Type B pancreatic cell (in vitro differentiated cells): ENCODE data around the gene PACRG. TPM values are rescaled to one million over a fixed set of nuclear protein-coding genes. Genes with fewer than 3 reads are reported as not detected.

Source experiments
- DNase-seq: peaks from one replicate; pipeline ENCODE4 v3.0.0; 2021; ENCODE audit warnings: mixed read lengths; ENCODE audit not compliant: unreplicated experiment; ENCODE audit errors: extremely low spot score
- H3K27ac Mint-ChIP-seq: 2 replicates; pipeline ENCODE4 v1.8.0; 2021; ENCODE audit warnings: mild to moderate bottlenecking, mixed read lengths
- H3K27me3 Mint-ChIP-seq: 2 replicates; pipeline ENCODE4 v1.8.0; 2021; ENCODE audit warnings: mixed read lengths
- H3K36me3 Mint-ChIP-seq: 2 replicates; pipeline ENCODE4 v1.8.0; 2021; ENCODE audit warnings: mixed read lengths
- H3K4me1 Mint-ChIP-seq: one replicate; pipeline ENCODE4 v1.8.0; 2021; ENCODE audit warnings: mixed read lengths; ENCODE audit not compliant: unreplicated experiment
- H3K4me3 Mint-ChIP-seq: 2 replicates; pipeline ENCODE4 v1.8.0; 2021; ENCODE audit warnings: mild to moderate bottlenecking, mixed read lengths
- H3K9me3 Mint-ChIP-seq: 2 replicates; pipeline ENCODE4 v1.8.0; 2021; ENCODE audit warnings: mixed read lengths
- CTCF ChIP-seq: fragments of 200-600 bp; sonication (generic); conservative IDR thresholded peaks from 2 replicates; pipeline ENCODE4 v1.5.0; 2021; ENCODE audit warnings: antibody characterized with exemption, mild to moderate bottlenecking
- total RNA-seq: library from RNA; stranded (reverse); gene quantifications from 2 replicates; pipeline ENCODE4 v1.2.1, GENCODE V29; 2021; ENCODE audit warnings: low replicate concordance

PACRG gene
- total RNA-seq, 1 donor from 2014 or later = 5.6 TPM

GRCh38 chr6:163099621-163100171, 371.9 kb downstream of the PACRG start:
- Mint-ChIP-seq H3K36me3 (no peaks in the 10 kb centered on the region), H3K4me1 (no peaks in the 10 kb centered on the region), H3K27me3 (no peaks in the 10 kb centered on the region), H3K27ac (no peak overlapping the region), H3K9me3 (peaks cover 7% of the 10 kb centered on the region), H3K4me3 (no peak overlapping the region)
- DNase-seq = no peak
- TF ChIP-seq CTCF = no peak

GRCh38 chr6:163100259-163100658, 372.5 kb downstream of the PACRG start:
- no peak for DNase-seq
- H3K27ac Mint-ChIP-seq = no peak overlapping the region
- H3K4me3 Mint-ChIP-seq = no peak overlapping the region
- H3K9me3 Mint-ChIP-seq = peaks cover 7% of the 10 kb centered on the region
- H3K27me3 Mint-ChIP-seq = no peaks in the 10 kb centered on the region
- no peaks in the 10 kb centered on the region for H3K4me1 Mint-ChIP-seq
- H3K36me3 Mint-ChIP-seq = no peaks in the 10 kb centered on the region
- no peak for TF ChIP-seq CTCF

GRCh38 chr6:163113358-163113962, 385.7 kb downstream of the PACRG start:
- no peak for DNase-seq
- Mint-ChIP-seq H3K4me3 (no peak overlapping the region), H3K9me3 (peaks cover 17% of the 10 kb centered on the region), H3K4me1 (no peaks in the 10 kb centered on the region), H3K36me3 (no peaks in the 10 kb centered on the region), H3K27ac (no peak overlapping the region), H3K27me3 (peaks cover 3% of the 10 kb centered on the region)
- no peak for TF ChIP-seq CTCF

DNA sequence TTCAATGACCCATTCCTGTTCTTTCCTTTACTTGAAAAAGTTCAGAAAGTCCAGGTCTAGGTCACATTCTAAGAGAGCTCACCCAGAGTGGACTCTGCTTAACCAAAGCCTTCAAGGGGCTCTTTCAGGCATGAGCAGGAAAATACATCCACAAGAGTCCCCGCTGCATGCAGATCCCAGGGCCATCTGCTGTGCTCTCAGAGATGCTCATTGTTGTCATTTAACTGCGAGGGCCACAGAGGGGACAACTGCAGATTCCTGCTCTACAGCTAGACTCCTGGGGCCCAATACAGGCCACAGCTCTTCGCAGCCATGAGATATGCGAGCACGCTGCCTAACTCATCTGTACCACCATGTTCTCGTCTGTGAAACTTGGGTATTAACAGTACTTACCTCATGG, 391.2 kb downstream of the PACRG start:
- no peaks in the 10 kb centered on the region for H3K4me1 Mint-ChIP-seq
- no peak overlapping the region for H3K27ac Mint-ChIP-seq
- no peak for DNase-seq
- H3K9me3 Mint-ChIP-seq = peaks cover 5% of the 10 kb centered on the region
- H3K4me3 Mint-ChIP-seq = no peak overlapping the region
- TF ChIP-seq CTCF = no peak
- H3K36me3 Mint-ChIP-seq = no peaks in the 10 kb centered on the region
- H3K27me3 Mint-ChIP-seq = peaks cover 3% of the 10 kb centered on the region

- H3K4me1 Mint-ChIP-seq = no peaks in the 10 kb centered on the region
- H3K27me3 Mint-ChIP-seq = peaks cover 3% of the 10 kb centered on the region
- H3K9me3 Mint-ChIP-seq = peaks cover 5% of the 10 kb centered on the region
- no peaks in the 10 kb centered on the region for H3K36me3 Mint-ChIP-seq
- no peak overlapping the region for H3K4me3 Mint-ChIP-seq
- no peak for TF ChIP-seq CTCF
- no peak for DNase-seq
- H3K27ac Mint-ChIP-seq = no peak overlapping the region
These were observed 392.4 kb downstream of the PACRG start for GRCh38 chr6:163120223-163120622.
